ENCODE measurements around the gene CERT1.

DNA sequence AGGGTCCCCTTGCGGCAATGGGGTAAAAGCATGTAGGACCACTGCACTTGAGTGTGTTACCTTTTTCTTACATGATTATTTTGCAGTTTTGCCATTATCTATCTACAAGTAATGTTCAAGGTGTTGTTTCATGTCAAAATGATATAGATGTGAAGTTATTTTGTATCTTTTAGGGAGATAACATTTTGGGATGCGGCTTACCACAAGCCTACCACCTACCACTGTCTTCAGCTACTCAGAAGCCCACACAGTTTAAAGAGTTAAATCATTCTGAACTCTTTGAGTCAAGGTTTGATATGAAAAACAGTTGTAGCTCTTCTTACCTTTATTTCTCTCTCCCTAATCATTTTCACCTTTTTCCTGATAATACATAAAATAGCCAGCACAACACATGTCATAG is 19.8 kb downstream of the CERT1 start:
- TF ChIP-seq, protein P1, sequence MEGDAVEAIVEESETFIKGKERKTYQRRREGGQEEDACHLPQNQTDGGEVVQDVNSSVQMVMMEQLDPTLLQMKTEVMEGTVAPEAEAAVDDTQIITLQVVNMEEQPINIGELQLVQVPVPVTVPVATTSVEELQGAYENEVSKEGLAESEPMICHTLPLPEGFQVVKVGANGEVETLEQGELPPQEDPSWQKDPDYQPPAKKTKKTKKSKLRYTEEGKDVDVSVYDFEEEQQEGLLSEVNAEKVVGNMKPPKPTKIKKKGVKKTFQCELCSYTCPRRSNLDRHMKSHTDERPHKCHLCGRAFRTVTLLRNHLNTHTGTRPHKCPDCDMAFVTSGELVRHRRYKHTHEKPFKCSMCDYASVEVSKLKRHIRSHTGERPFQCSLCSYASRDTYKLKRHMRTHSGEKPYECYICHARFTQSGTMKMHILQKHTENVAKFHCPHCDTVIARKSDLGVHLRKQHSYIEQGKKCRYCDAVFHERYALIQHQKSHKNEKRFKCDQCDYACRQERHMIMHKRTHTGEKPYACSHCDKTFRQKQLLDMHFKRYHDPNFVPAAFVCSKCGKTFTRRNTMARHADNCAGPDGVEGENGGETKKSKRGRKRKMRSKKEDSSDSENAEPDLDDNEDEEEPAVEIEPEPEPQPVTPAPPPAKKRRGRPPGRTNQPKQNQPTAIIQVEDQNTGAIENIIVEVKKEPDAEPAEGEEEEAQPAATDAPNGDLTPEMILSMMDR (IDR thresholded peaks at IDR 0.05): no peak
- no peak for TF ChIP-seq POLR2A (IDR thresholded peaks at IDR 0.05)
